Measurements from ENCODE around the gene SPAG4.
A peak's percentile ranks its signal among the peaks of the same experiment; 100 is the strongest.

Gene SPAG4

DNA sequence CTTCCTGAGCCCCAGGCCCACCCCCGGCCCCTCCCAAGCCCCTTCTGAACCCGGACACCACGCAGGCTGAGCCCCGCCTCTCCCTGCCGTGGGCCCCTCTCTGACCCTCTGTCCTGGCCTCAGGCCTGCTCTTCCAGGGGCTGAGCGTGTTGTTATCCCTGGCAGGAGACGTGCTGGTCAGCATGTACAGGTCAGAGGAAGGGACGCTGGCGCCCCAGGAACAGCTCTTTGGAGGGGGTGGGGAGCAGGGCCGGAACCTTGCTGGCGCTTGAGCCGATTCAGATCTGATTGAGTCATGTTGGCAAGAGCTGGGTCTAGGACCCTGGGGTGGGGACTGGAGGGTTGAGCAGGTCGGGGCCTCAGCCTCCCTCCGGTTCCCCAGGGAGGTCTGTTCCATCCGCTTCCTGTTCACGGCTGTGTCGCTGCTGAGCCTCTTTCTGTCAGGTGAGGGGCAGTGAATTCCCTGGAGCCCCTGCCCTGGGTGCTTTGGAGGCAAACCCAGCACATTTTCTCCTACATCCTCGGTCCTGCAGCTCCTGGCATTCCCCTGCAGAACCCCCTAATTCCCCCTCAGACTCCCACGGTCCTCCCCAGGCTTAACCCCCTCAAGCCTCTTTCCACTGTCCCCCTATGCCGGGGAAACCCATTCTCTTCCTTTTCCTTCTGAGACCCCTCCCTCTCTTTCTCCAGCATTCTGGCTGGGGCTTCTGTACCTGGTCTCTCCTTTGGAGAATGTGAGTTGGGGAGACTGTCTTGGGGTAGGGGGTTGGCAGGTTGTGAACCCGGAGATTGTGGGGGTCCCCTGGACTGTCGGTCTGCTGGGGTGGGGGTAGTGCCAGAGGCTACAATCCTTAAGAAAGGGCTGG is 2.0 kb downstream of the SPAG4 start:
- Histone ChIP-seq H3K4me1 (ENCODE audit: insufficient read depth, low read length) (peaks cover 19% of the 10 kb centered on the region), H3K9ac (ENCODE audit: low read length) (no peak overlapping the region), H3K36me3 (ENCODE audit: insufficient read depth, low read length) (peaks cover 11% of the 10 kb centered on the region), H3K27me3 (ENCODE audit: control insufficient read depth in 1 of 2, insufficient read depth in 2 of 2, low read length in 2 of 2) (no peaks in the 10 kb centered on the region), H3K9me3 (ENCODE audit: low read length) (no peaks in the 10 kb centered on the region), H3K27ac (ENCODE audit: low read depth, low read length) (peak overlapping the region; percentile 49), H3K4me3 (ENCODE audit: low read depth in 1 of 2, low read length in 2 of 2) (peak overlapping the region in 1 of 2 donors; percentile 72)

- H3K27me3 ChIP-seq (ENCODE audit: control insufficient read depth in 1 of 2, insufficient read depth in 2 of 2, low read length in 2 of 2) = no peaks in the 10 kb centered on the region
- H3K4me1 ChIP-seq (ENCODE audit: insufficient read depth, low read length) = peaks cover 19% of the 10 kb centered on the region
- H3K4me3 ChIP-seq (ENCODE audit: low read depth in 1 of 2, low read length in 2 of 2) = peak overlapping the region; percentile 10 to 72
These were observed 2.9 kb downstream of the SPAG4 start for GRCh38 chr20:35618263-35619131.

DNA sequence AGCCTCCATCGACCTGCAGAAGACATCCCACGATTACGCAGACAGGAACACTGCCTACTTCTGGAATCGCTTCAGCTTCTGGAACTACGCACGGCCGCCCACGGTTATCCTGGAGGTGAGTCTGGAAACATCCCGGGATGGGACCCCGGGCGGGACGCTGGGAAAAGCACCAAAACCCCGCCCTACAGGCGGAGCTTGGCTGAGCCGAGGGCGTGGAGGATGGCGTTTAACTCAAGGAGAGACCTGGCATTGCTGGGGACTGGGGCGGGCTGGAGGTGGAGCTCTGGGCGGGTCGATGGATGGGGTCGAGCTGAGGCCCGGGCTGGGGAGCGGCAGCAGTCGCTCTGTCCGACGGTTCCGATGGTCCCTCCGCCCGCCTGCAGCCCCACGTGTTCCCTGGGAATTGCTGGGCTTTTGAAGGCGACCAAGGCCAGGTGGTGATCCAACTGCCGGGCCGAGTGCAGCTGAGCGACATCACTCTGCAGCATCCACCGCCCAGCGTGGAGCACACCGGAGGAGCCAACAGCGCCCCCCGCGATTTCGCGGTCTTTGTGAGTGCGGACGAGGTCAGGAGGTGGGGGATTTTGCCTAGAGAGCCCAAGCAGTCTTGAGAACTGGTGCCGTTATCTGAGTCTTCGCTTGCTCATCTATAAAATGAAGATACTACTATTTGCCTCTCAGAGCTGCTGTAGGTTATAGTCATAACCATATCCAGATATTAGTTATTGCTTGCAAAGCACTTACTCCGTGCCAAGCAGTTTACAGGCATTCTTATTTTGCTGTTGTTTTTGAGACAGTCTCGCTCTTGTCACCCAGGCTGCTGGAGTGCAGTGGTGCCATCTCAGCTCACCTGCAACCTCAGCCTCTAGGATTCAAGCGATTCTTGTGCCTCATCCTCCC is 3.8 kb downstream of the SPAG4 start:
- H3K27me3 ChIP-seq (ENCODE audit: control insufficient read depth in 1 of 2, insufficient read depth in 2 of 2, low read length in 2 of 2) = no peaks in the 10 kb centered on the region
- peaks cover 19% of the 10 kb centered on the region for H3K4me1 ChIP-seq (ENCODE audit: insufficient read depth, low read length)
- H3K9me3 ChIP-seq (ENCODE audit: low read length) = no peaks in the 10 kb centered on the region
- no peak overlapping the region for H3K27ac ChIP-seq (ENCODE audit: low read depth, low read length)
- peak overlapping the region; percentile 8 to 63 for H3K4me3 ChIP-seq (ENCODE audit: low read depth in 1 of 2, low read length in 2 of 2)
- H3K9ac ChIP-seq (ENCODE audit: low read length) = no peak overlapping the region
- peaks cover 11% of the 10 kb centered on the region for H3K36me3 ChIP-seq (ENCODE audit: insufficient read depth, low read length)

More at GRCh38 chr20:35618263-35619131, 2.9 kb downstream of the SPAG4 start:
- Histone ChIP-seq H3K9ac (ENCODE audit: low read length) (no peak overlapping the region), H3K36me3 (ENCODE audit: insufficient read depth, low read length) (peaks cover 11% of the 10 kb centered on the region), H3K9me3 (ENCODE audit: low read length) (no peaks in the 10 kb centered on the region), H3K27ac (ENCODE audit: low read depth, low read length) (no peak overlapping the region)

DNA sequence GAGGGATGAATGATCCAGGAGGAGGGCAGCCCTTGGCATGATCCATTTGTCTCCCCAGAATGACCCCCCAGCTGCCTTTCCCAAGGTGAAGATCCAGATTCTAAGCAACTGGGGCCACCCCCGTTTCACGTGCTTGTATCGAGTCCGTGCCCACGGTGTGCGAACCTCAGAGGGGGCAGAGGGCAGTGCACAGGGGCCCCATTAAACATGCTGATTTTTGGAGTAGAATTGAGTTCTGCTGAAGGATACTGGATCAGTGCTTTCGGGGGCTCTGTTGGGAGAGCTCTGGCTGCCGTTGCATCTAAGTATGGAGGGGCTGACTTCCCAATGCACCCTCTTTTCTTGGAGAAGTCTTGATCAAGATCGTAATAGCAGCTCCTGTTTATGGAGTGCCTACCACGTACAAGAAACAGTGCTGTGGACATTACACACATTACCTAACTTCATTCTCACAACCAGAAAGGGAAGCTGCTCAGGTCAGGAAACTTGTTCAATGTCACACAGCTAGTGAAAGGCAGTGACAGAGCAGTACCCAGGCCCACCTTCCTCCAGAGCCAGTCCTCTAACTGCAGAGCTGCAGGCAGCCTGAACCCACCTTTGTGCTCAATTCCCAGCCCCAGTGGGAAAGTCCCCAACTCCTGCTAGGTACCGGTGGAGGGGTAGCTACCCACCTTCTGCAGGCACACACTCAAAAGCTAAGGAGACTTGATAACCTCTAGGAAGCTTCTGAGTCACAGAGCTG is 5.4 kb downstream of the SPAG4 start:
- Histone ChIP-seq H3K4me3 (ENCODE audit: low read depth in 1 of 2, low read length in 2 of 2) (no peak overlapping the region), H3K27me3 (ENCODE audit: control insufficient read depth in 1 of 2, insufficient read depth in 2 of 2, low read length in 2 of 2) (no peaks in the 10 kb centered on the region), H3K9me3 (ENCODE audit: low read length) (no peaks in the 10 kb centered on the region), H3K36me3 (ENCODE audit: insufficient read depth, low read length) (peaks cover 17% of the 10 kb centered on the region), H3K27ac (ENCODE audit: low read depth, low read length) (no peak overlapping the region), H3K9ac (ENCODE audit: low read length) (no peak overlapping the region), H3K4me1 (ENCODE audit: insufficient read depth, low read length) (peaks cover 19% of the 10 kb centered on the region)

- peaks cover 19% of the 10 kb centered on the region for H3K4me1 ChIP-seq (ENCODE audit: insufficient read depth, low read length)
- H3K27me3 ChIP-seq (ENCODE audit: control insufficient read depth in 1 of 2, insufficient read depth in 2 of 2, low read length in 2 of 2) = no peaks in the 10 kb centered on the region
- no peak overlapping the region for H3K4me3 ChIP-seq (ENCODE audit: low read depth in 1 of 2, low read length in 2 of 2)
- no peaks in the 10 kb centered on the region for H3K9me3 ChIP-seq (ENCODE audit: low read length)
- H3K27ac ChIP-seq (ENCODE audit: low read depth, low read length) = no peak overlapping the region
- peaks cover 23% of the 10 kb centered on the region for H3K36me3 ChIP-seq (ENCODE audit: insufficient read depth, low read length)
- H3K9ac ChIP-seq (ENCODE audit: low read length) = no peak overlapping the region
These were observed 5.9 kb downstream of the SPAG4 start for GRCh38 chr20:35621560-35621946.

DNA sequence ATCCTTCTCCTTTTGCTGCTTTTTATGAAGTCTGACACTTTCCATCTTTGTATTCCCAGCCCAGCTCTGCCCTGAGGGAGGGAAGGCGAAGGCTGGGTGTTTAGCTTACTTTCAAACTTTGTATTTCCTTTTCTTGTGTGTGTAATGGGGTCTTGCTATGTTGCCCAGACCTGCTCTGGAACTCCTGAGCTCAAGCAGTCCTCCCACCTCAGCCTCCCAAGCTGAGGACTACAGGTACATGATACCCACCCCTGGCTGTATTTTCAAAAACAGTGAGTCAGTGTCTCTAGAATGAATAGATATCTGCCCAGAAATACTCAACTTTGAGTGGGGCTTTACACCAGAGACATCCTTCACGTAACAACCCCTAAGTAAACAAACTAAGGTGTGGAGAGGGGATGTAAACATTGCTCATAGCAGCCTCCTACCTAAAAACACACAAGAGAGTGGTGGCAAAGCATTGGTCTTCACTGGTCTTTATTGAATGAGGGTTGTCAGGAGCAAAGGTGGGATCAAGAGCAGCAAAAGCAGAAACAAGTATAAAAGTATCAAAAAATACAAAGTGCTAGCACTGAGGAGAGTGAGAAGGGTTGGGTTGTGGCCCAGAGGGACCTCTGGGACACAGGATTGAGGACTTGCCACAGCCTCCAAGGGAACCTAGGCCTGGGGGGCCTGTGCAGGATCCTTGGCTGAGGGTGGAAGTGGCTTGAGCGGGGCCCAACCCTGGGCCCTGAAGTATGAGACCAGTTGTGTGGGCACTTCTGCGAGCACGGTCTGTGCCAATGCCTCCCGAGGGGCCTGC is 10.2 kb downstream of the SPAG4 start:
- H3K27me3 ChIP-seq (ENCODE audit: control insufficient read depth in 1 of 2, insufficient read depth in 2 of 2, low read length in 2 of 2) = no peaks in the 10 kb centered on the region
- peaks cover 58% of the 10 kb centered on the region for H3K36me3 ChIP-seq (ENCODE audit: insufficient read depth, low read length)
- no peak overlapping the region for H3K9ac ChIP-seq (ENCODE audit: low read length)
- H3K9me3 ChIP-seq (ENCODE audit: low read length) = no peaks in the 10 kb centered on the region
- H3K27ac ChIP-seq (ENCODE audit: low read depth, low read length) = no peak overlapping the region
- H3K4me3 ChIP-seq (ENCODE audit: low read depth in 1 of 2, low read length in 2 of 2) = no peak overlapping the region
- no peaks in the 10 kb centered on the region for H3K4me1 ChIP-seq (ENCODE audit: insufficient read depth, low read length)

- Histone ChIP-seq H3K27ac (ENCODE audit: low read depth, low read length) (no peak overlapping the region), H3K36me3 (ENCODE audit: insufficient read depth, low read length) (peaks cover 58% of the 10 kb centered on the region), H3K4me1 (ENCODE audit: insufficient read depth, low read length) (no peaks in the 10 kb centered on the region), H3K27me3 (ENCODE audit: control insufficient read depth in 1 of 2, insufficient read depth in 2 of 2, low read length in 2 of 2) (no peaks in the 10 kb centered on the region), H3K9ac (ENCODE audit: low read length) (no peak overlapping the region), H3K4me3 (ENCODE audit: low read depth in 1 of 2, low read length in 2 of 2) (no peak overlapping the region), H3K9me3 (ENCODE audit: low read length) (no peaks in the 10 kb centered on the region)
These were observed 10.9 kb downstream of the SPAG4 start for GRCh38 chr20:35626386-35627001.

- Histone ChIP-seq H3K27ac (ENCODE audit: low read depth, low read length) (no peak overlapping the region), H3K4me1 (ENCODE audit: insufficient read depth, low read length) (no peaks in the 10 kb centered on the region), H3K36me3 (ENCODE audit: insufficient read depth, low read length) (peaks cover 61% of the 10 kb centered on the region), H3K27me3 (ENCODE audit: control insufficient read depth in 1 of 2, insufficient read depth in 2 of 2, low read length in 2 of 2) (no peaks in the 10 kb centered on the region), H3K4me3 (ENCODE audit: low read depth in 1 of 2, low read length in 2 of 2) (no peak overlapping the region), H3K9me3 (ENCODE audit: low read length) (no peaks in the 10 kb centered on the region), H3K9ac (ENCODE audit: low read length) (no peak overlapping the region)
These were observed 11.5 kb downstream of the SPAG4 start for GRCh38 chr20:35627121-35627520.

- Histone ChIP-seq H3K9ac (ENCODE audit: low read length) (no peak overlapping the region), H3K27ac (ENCODE audit: low read depth, low read length) (no peak overlapping the region), H3K9me3 (ENCODE audit: low read length) (no peaks in the 10 kb centered on the region), H3K4me3 (ENCODE audit: low read depth in 1 of 2, low read length in 2 of 2) (no peak overlapping the region), H3K27me3 (ENCODE audit: control insufficient read depth in 1 of 2, insufficient read depth in 2 of 2, low read length in 2 of 2) (no peaks in the 10 kb centered on the region), H3K4me1 (ENCODE audit: insufficient read depth, low read length) (no peaks in the 10 kb centered on the region), H3K36me3 (ENCODE audit: insufficient read depth, low read length) (peaks cover 66% of the 10 kb centered on the region)
These were observed 14.0 kb downstream of the SPAG4 start for GRCh38 chr20:35629427-35630145.
